ENCODE measurements around the gene VPS72.

VPS72 gene

GRCh38 chr1:151165281-151165737 lies 24.7 kb downstream of the VPS72 start:
- H3K27me3 ChIP-seq, result no peaks in the 10 kb centered on the region
- H3K36me3 ChIP-seq, result peaks cover 25% of the 10 kb centered on the region
- H3K9me3 ChIP-seq, result no peaks in the 10 kb centered on the region
- no peaks in the 10 kb centered on the region; the same call in 1 of the 2 replicates for H3K4me1 ChIP-seq
- TF ChIP-seq CTCF (IDR thresholded peaks at IDR 0.05; ENCODE audit: low read depth, low read length), result no peak
- H3K4me3 ChIP-seq (ENCODE audit: low read depth, low read length), result peak overlapping the region; percentile 89
- DNase-seq, result no peak

GRCh38 chr1:151164732-151165280 lies 25.2 kb downstream of the VPS72 start:
- Histone ChIP-seq H3K4me3 (ENCODE audit: low read depth, low read length) (peak overlapping the region; percentile 89), H3K27me3 (no peaks in the 10 kb centered on the region), H3K9me3 (no peaks in the 10 kb centered on the region), H3K36me3 (peaks cover 27% of the 10 kb centered on the region), H3K4me1 (no peaks in the 10 kb centered on the region; the same call in 1 of the 2 replicates)
- no peak for TF ChIP-seq CTCF (IDR thresholded peaks at IDR 0.05; ENCODE audit: low read depth, low read length)
- no peak for DNase-seq

GRCh38 chr1:151159373-151159772 lies 30.6 kb downstream of the VPS72 start:
- no peaks in the 10 kb centered on the region for H3K9me3 ChIP-seq
- no peaks in the 10 kb centered on the region; the same call in 1 of the 2 replicates for H3K4me1 ChIP-seq
- no peak for TF ChIP-seq CTCF (IDR thresholded peaks at IDR 0.05; ENCODE audit: low read depth, low read length)
- no peaks in the 10 kb centered on the region for H3K27me3 ChIP-seq
- peaks cover 22% of the 10 kb centered on the region for H3K36me3 ChIP-seq
- H3K4me3 ChIP-seq (ENCODE audit: low read depth, low read length), result no peak overlapping the region
- DNase-seq, result no peak

GRCh38 chr1:151158751-151159251 lies 31.2 kb downstream of the VPS72 start:
- Histone ChIP-seq H3K4me1 (no peaks in the 10 kb centered on the region), H3K27me3 (no peaks in the 10 kb centered on the region), H3K9me3 (no peaks in the 10 kb centered on the region), H3K4me3 (ENCODE audit: low read depth, low read length) (no peak overlapping the region), H3K36me3 (peaks cover 22% of the 10 kb centered on the region)
- DNase-seq, result no peak
- TF ChIP-seq CTCF (IDR thresholded peaks at IDR 0.05; ENCODE audit: low read depth, low read length), result no peak

- Histone ChIP-seq H3K9me3 (no peaks in the 10 kb centered on the region), H3K36me3 (peaks cover 22% of the 10 kb centered on the region), H3K4me1 (no peaks in the 10 kb centered on the region), H3K27me3 (no peaks in the 10 kb centered on the region), H3K4me3 (ENCODE audit: low read depth, low read length) (no peak overlapping the region)
- no peak for DNase-seq
- no peak for TF ChIP-seq CTCF (IDR thresholded peaks at IDR 0.05; ENCODE audit: low read depth, low read length)
These were observed 31.7 kb downstream of the VPS72 start for GRCh38 chr1:151158326-151158725.

GRCh38 chr1:151157067-151157531 lies 32.9 kb downstream of the VPS72 start:
- no peak overlapping the region for H3K4me3 ChIP-seq (ENCODE audit: low read depth, low read length)
- H3K9me3 ChIP-seq, result no peaks in the 10 kb centered on the region
- H3K27me3 ChIP-seq, result no peaks in the 10 kb centered on the region
- no peaks in the 10 kb centered on the region for H3K4me1 ChIP-seq
- peaks cover 22% of the 10 kb centered on the region for H3K36me3 ChIP-seq
- TF ChIP-seq CTCF (IDR thresholded peaks at IDR 0.05; ENCODE audit: low read depth, low read length), result no peak
- no peak for DNase-seq

Measured in BE2C (cell line).